Upper lobe of left lung (tissue), 4 donors: ENCODE results near the gene KRT85.

Source experiments
- CTCF ChIP-seq, 6 experiments: fragments of 450-650 bp in 4 of 6; fragments of 200-600 bp in 2 of 6; sonication (generic) in 2 of 6; IDR thresholded peaks; one replicate each; pipeline ENCODE4 v1.5.1; 2016 to 2019; ENCODE audit warnings: antibody characterized with exemption in 6 of 6
- POLR2A ChIP-seq, 4 donors: fragments of 450-650 bp; IDR thresholded peaks; one replicate each; pipeline ENCODE4 v1.5.1; 2016 to 2017; ENCODE audit warnings: antibody characterized with exemption in 4 of 4, mild to moderate bottlenecking in 2 of 4

- TF ChIP-seq CTCF (IDR thresholded peaks at IDR 0.05) (no peak), POLR2A (IDR thresholded peaks at IDR 0.05) (no peak)
Measured at GRCh38 chr12:52391618-52392002, 24.3 kb upstream of the KRT85 start.
